ENCODE data around the gene C2orf68.
A peak's percentile ranks its signal among the peaks of the same experiment; 100 is the strongest.

C2orf68 gene

GRCh38 chr2:85582492-85582891, 29.4 kb downstream of the C2orf68 start:
- H3K27ac ChIP-seq (ENCODE audit: low read depth, low read length), result no peak overlapping the region
- H3K4me2 ChIP-seq (ENCODE audit: low read length), result no peak overlapping the region
- peaks cover 29% of the 10 kb centered on the region for H3K79me2 ChIP-seq (ENCODE audit: control insufficient read depth, low read length)
- H3F3A ChIP-seq (ENCODE audit: control insufficient read depth, insufficient read depth), result no peaks in the 10 kb centered on the region
- no peak overlapping the region for H3K4me3 ChIP-seq (ENCODE audit: low read length)
- H3K36me3 ChIP-seq (ENCODE audit: control insufficient read depth, low read length), result peaks cover 44% of the 10 kb centered on the region
- TF ChIP-seq CTCF (IDR thresholded peaks at IDR 0.05; ENCODE audit: low read depth, low read length, poor library complexity, severe bottlenecking) (no peak), EZH2phosphoT487 (IDR thresholded peaks at IDR 0.05; ENCODE audit: borderline replicate concordance, low read length) (no peak)
- H4K20me1 ChIP-seq (ENCODE audit: control insufficient read depth, insufficient read depth, low read depth, low read length), result no peaks in the 10 kb centered on the region
- no peaks in the 10 kb centered on the region for H3K9me2 ChIP-seq (replicated peaks; ENCODE audit: control insufficient read depth, low read length)
- H3K9me3 ChIP-seq (ENCODE audit: control insufficient read depth, insufficient read depth, low read length), result no peaks in the 10 kb centered on the region
- peaks cover 38% of the 10 kb centered on the region for H3K4me1 ChIP-seq (ENCODE audit: control insufficient read depth, low read length)
- H3K27me3 ChIP-seq (ENCODE audit: control insufficient read depth, low read length), result no peaks in the 10 kb centered on the region

- H3K4me1 ChIP-seq (ENCODE audit: control insufficient read depth, low read length), result peaks cover 35% of the 10 kb centered on the region
- no peaks in the 10 kb centered on the region for H4K20me1 ChIP-seq (ENCODE audit: control insufficient read depth, insufficient read depth, low read depth, low read length)
- H3F3A ChIP-seq (ENCODE audit: control insufficient read depth, insufficient read depth), result no peaks in the 10 kb centered on the region
- no peak overlapping the region for H3K4me3 ChIP-seq (ENCODE audit: low read length)
- no peaks in the 10 kb centered on the region for H3K9me2 ChIP-seq (replicated peaks; ENCODE audit: control insufficient read depth, low read length)
- no peak overlapping the region for H3K27ac ChIP-seq (ENCODE audit: low read depth, low read length)
- H3K27me3 ChIP-seq (ENCODE audit: control insufficient read depth, low read length), result no peaks in the 10 kb centered on the region
- peaks cover 31% of the 10 kb centered on the region for H3K79me2 ChIP-seq (ENCODE audit: control insufficient read depth, low read length)
- TF ChIP-seq CTCF (IDR thresholded peaks at IDR 0.05; ENCODE audit: low read depth, low read length, poor library complexity, severe bottlenecking) (no peak), EZH2phosphoT487 (IDR thresholded peaks at IDR 0.05; ENCODE audit: borderline replicate concordance, low read length) (no peak)
- H3K36me3 ChIP-seq (ENCODE audit: control insufficient read depth, low read length), result peaks cover 44% of the 10 kb centered on the region
- no peaks in the 10 kb centered on the region for H3K9me3 ChIP-seq (ENCODE audit: control insufficient read depth, insufficient read depth, low read length)
- peak overlapping the region; percentile 99; the same call in 1 of the 2 replicates for H3K4me2 ChIP-seq (ENCODE audit: low read length)
These were observed 31.7 kb downstream of the C2orf68 start for GRCh38 chr2:85580206-85580605.

GRCh38 chr2:85579266-85579935, 32.5 kb downstream of the C2orf68 start:
- peaks cover 44% of the 10 kb centered on the region for H3K36me3 ChIP-seq (ENCODE audit: control insufficient read depth, low read length)
- H3F3A ChIP-seq (ENCODE audit: control insufficient read depth, insufficient read depth), result no peaks in the 10 kb centered on the region
- peak overlapping the region; percentile 99 for H3K4me2 ChIP-seq (ENCODE audit: low read length)
- TF ChIP-seq CTCF (IDR thresholded peaks at IDR 0.05; ENCODE audit: low read depth, low read length, poor library complexity, severe bottlenecking), result no peak
- TF ChIP-seq EZH2phosphoT487 (IDR thresholded peaks at IDR 0.05; ENCODE audit: borderline replicate concordance, low read length), result no peak
- no peaks in the 10 kb centered on the region for H3K27me3 ChIP-seq (ENCODE audit: control insufficient read depth, low read length)
- no peaks in the 10 kb centered on the region for H3K9me3 ChIP-seq (ENCODE audit: control insufficient read depth, insufficient read depth, low read length)
- no peaks in the 10 kb centered on the region for H3K9me2 ChIP-seq (replicated peaks; ENCODE audit: control insufficient read depth, low read length)
- peak overlapping the region; percentile 99 for H3K4me3 ChIP-seq (ENCODE audit: low read length)
- H4K20me1 ChIP-seq (ENCODE audit: control insufficient read depth, insufficient read depth, low read depth, low read length), result no peaks in the 10 kb centered on the region
- H3K27ac ChIP-seq (ENCODE audit: low read depth, low read length), result peak overlapping the region; percentile 62
- H3K79me2 ChIP-seq (ENCODE audit: control insufficient read depth, low read length), result peaks cover 31% of the 10 kb centered on the region
- peaks cover 28% of the 10 kb centered on the region for H3K4me1 ChIP-seq (ENCODE audit: control insufficient read depth, low read length)

Data from DOHH2 (cell line).